Endometrium (tissue), 2 donors: ENCODE results near the gene NIPAL1.

Source experiments
- FAIRE-seq: peaks from 2 replicates; lab custom pipeline; 2012; peaks lifted over from hg19 to GRCh38; lab: Jason Lieb, UNC
- donor health status: control.
- donor health status: control.

NIPAL1 gene

DNA sequence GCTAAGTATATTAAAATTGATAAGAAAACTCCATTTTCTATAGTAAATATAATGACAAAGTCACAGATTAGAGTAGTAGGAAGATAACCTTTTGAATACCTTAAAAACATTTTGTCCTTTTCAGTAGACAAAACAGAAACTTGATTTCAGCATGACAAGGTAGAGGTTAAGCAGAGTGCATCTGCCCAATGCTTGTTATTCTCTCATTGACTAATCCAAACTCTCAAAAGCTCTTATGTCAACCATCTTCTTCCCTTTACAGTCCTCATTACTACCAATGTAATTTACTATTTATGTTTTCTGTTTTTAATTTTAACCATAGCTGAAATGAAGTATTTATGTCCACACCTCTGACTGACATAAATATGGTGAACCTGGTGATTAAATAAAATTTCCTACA lies 11.1 kb downstream of the NIPAL1 start:
- FAIRE-seq = no peak

DNA sequence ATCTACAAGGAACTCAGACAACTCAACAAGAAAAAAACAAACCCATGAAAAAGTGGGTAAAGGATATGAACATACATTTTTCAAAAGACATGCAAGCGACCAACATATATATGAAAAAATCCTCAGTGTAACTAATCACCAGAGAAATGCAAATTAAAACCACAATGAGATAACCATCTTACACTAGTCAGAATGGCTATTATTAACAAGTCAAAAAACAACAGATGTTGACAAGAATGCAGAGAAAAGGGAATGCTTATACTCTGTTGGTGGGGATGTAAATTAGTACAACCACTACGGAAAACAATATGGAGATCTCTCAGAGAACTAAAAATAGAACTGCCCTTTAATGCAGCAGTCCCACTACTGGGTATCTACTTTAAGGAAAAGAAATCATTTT lies 12.1 kb downstream of the NIPAL1 start:
- FAIRE-seq = no peak

DNA sequence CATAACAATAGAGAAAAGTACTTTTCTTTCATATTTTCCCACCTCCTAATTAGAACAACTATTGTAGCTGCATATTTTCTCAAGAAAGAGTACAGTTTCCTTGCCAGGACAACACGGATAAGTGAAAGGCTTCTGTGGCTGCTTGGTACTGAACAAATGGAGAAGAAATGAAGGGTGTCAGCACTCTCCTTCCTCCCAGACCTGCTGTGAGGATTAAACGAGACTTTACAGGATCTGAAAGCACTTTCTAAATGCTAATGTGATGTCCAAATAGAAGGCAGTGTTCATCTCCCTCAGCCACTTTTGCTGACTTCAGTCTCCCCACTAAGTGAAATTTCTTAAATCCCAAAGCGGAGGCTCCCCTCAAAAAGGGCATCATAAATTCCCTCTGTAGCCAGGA lies 13.9 kb downstream of the NIPAL1 start:
- FAIRE-seq = no peak

DNA sequence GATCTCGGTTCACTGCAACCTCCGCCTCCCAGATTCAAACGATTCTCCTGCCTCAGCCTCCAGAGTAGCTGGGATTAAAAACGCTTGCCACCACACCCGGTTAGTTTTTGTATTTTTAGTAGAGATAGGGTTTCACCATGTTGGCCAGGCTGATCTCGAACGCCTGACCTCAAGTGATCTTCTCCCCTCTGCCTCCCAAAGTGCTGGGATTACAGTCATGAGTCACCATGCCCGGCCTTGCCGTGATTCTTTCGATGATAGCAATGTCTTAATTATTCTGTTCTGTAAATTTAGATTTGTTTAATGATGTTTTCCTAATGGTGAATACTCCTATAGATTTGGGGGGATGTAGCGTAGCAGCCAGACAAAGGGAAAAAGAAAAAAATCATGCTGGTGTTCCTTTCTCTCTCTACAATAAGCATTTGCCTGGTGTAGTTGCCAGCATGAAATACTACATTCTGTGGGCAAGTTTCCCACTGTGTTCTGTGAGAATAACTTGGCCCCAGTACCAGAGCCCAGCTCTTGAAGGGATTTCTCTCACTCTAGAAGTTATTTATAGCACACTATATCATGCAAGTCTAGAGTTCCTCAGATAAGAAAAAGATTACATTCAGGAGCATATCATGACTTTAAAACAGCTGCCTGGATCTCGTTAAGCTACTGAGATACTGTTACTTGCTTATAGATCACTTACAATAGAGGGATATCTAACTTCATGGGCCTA lies 15.4 kb downstream of the NIPAL1 start:
- FAIRE-seq = no peak

DNA sequence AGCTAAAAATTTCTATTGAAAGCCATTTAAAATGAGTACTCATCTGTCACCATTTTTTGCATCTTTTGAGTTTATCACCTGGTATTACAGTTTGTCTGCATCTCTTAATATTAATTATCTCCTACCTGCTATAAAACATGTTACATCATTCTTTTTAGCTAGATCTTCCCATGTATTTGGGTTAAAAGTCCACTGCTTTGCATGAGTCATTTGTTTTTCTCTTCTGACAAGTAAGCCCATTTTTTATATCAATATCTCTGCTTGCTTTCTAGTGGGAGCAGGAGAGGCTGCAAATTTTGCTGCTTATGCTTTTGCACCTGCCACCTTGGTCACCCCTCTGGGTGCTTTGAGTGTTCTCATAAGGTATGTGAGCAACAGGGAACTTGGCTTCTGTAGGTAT lies 16.1 kb downstream of the NIPAL1 start:
- FAIRE-seq = no peak

DNA sequence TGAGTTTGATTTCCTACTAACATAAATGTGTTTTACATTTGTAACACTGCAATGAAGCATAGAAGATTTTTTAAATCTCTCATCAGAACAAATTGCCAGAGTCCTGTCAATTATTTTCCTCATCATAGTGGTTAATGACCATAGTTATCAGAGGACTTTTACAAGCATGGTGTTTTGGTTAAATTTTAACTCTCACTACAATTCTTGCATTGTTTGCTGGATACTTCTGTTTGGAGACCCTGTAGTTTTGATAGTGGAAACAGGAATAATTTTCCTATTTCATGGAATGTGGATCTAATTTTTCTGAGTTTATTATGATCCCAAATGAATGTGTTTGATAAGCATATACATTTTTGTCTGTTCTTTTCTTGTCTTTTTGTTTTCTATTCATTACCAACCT lies 16.8 kb downstream of the NIPAL1 start:
- FAIRE-seq = no peak

DNA sequence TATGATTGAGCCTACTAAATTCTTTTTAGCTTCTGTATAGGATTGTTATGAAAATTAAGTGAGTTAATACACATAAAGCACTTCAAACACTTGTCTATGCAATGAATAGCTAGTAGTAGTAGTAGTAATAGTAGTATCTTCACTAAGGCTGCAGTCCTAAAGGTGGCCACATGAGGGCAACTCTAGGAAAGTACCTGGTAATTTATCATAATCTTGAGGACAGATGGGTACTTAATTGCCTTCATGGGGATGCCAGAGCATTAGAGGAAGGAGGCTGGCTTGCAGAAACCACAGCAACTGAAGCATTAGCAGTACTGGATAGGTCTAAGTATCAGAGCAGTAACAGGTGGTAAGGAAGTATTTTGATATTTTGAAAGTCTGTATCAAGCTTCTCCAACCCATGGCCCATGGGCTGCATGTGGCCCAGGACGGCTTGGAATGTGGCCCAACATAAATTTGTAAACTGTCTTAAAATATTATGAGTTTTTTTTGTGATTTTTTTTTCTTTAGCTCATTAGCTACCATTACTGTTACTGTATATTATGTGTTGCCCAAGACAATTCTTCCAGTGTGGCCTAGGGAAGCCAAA lies 17.3 kb downstream of the NIPAL1 start:
- no peak for FAIRE-seq

DNA sequence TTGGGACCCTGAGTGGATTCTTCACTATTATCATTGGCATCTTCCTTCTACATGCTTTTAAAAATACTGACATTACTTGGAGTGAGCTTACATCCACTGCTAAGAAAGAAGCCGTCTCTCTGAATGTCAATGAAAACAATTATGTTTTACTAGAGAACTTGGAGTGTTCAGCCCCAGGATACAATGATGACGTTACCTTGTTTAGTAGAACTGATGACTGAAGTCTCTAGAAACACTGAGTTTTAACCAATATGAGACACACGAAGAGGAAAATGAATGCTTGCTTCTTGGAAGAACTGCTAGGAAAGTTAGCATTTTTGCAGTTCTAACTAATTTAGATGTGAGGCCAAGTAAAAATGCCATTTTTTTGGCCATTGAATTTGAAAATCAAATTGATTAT lies 19.4 kb downstream of the NIPAL1 start:
- FAIRE-seq = no peak

DNA sequence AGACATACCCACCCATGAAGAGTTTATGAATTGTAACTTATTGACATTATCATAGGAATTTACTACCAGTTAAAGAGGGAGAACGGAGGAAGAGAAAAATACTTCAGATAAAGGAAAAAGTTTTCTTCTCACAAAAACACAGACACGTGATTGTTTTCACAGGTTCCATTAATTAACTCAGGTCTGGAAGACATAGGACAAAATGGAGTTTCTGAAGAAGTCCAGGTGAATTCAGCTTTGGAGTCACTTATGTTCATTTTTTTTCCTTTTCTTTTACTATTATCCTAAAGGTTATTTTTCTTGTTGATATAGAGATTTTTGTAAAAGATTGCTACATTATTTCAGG lies 20.5 kb downstream of the NIPAL1 start:
- no peak for FAIRE-seq

DNA sequence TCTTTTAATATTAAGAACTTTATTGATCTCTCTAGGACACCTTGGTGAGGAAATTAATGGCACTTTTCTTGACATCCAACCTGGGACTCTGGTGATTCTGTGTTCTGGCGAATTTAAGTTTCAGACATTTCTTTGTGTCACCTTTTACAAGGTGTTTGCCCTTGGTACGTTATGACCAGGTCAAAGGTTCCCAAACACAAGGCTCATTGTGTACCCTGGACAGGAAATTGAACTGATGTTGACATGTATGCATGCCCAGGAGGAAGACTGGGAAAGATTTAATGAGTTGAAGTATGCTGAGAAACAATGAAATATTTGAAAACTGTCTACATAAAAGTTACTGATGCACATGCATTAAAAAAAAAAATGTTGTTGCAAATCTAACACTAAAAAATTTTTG lies 22.1 kb downstream of the NIPAL1 start:
- FAIRE-seq = no peak

DNA sequence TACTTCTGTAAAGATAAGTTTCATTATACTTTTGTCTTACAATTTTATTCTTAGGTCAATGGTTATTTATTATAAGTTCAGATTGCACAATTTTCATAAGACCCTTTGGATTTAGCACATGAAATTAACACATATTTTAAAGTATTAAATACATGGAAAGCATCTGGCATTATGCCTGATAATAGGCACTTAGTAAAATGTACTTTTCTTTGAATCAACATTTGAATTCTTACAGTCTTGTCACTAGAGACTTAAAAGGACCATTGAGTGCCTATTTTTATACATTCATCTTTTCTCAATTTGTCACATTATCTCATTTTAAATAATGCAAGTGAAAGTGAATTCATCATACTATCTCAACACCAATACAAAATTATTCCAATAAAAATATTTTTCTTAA lies 23.0 kb downstream of the NIPAL1 start:
- FAIRE-seq = peak; percentile 46

DNA sequence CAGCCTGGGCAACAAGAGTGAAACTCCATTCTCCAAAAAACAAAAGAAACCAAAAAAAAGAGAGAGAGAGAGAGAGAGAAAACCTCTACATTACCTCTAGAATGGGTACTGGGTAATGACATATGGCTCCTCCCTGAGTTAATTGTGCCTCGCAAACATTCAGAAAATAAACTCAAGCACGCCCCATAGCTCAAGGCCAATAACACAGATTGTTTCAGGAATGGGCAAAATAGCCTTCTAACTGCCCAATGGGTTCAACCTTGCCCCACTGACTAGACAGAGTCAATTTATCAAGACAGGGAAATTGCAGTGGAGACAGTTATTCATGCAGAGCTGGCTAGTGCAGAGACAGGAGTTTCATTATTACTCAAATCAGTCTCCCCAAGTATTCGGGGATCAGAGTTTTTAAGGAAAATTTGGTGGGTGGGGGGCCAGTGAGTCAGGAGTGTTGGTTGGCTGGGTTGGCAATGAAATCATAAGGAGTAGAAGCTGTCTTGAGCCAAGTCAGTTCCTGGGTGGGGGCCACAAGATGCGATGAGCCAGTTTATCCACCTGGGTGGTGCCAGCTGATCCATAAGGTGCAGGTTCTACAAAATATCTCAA lies 25.1 kb downstream of the NIPAL1 start:
- no peak for FAIRE-seq

DNA sequence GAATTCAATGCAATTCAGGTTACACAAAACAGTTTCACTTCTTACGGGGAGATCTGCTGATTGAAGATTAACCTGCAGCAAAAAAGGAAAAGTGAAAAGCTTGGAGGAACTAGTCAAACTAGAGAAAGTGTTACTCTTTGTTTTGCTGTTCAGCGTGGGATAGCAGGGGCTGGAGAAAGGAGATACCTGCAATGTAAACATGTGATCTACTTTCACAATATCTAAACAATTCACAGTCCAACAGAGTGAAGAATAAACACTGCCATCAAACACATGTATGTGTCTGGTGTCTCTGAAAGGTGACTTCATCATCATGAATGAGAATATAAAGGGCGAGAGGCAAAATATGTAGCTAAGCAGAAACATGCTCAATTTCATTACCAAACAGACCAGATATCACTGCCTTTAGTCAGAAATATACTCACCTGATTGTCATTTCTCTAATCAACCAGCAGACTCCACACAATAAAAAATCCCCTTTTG lies 26.4 kb downstream of the NIPAL1 start:
- FAIRE-seq = no peak

DNA sequence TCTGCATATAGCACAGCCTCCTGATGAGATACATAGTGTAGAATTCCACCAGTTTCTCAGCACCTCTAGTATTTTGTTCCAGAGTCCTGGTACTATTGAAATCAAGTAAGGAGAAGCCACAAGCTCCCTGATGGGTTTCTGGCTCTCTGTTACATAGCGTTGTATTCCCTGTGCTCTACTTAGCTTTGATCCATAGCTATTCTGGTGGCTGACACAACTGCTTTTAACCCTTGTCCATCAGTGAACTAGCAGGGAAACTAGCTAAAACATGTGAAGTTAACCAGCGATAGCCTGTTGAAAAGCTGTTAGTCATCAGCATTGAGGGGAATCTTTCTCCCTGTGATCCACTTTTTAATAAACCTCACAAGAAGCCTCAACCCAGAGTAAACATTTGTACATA lies 26.9 kb downstream of the NIPAL1 start:
- FAIRE-seq = no peak

DNA sequence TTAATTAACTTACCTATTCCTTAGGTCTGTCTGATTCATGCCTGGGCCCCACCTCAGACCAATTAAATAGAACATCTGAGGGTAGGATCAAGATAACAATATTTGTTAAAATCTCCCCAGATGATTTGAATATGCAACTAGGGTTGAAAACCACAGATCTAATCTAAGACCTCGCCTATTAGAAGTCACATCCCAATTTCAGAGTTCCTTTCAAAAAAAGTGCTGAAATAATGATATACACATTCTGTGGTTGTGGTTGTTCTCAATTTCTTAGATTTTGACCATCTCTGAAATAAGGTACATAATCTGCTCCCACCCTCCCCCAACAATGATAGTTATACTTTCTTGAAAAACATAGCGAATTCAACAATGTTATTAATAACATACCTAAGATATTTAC lies 27.7 kb downstream of the NIPAL1 start:
- FAIRE-seq = no peak

DNA sequence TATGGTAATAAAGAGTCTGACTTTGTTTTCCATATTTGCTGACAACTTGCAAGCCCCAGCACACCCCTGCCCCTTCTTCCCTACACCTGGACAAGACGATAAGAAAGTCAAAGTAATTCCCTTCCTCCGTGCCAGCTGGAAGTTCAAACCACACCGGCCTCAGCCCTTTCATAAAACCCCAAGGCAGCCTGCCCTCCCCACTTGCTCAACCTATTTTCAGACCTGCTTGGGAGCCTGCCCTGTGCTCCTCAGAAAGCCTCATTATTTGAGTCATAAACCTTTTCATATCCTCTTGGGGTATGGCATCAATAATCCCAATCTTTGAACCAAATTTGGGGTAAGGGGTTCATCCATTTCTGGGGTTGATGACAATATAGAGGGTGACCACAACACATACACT lies 29.5 kb downstream of the NIPAL1 start:
- no peak for FAIRE-seq

DNA sequence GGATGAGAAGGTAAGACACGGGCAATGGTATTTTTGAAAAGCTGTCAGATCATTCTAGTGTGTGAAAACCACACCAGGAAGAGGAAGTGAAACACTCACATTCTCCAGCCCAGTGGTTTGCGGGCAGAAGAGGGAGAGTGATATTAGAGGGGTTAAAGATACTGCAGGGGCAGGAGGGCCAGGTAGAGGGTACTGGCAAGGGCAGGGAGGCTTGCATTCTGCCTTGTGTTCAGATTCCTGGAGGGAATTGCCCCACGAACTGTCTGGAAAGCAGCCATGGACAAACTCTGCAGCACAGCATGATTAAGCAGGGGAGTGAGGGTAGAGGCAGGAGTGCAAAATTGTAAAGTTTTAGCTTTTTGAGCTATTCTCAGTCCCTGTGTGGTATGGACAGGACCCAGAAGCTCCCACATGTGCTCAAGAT lies 30.9 kb downstream of the NIPAL1 start:
- FAIRE-seq = no peak

DNA sequence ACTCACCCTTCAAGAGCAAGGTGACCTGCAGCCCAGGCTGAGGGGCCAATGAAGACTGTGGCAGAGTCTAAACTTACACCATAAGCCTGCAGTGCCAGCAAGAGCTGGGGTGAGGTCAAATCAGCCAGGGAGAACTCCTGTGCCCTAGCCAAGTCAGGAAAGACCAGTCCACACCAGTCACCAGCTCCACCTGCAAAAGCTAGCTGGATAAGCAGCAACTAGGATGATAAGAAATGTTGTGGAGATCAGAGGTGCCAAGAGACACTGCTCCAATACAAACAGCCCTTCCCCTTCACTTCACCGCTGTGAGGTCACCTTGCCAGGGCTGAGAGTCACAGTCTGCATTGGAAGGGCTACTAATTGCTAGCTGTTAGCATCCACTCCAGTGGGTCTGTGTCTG lies 31.3 kb downstream of the NIPAL1 start:
- no peak for FAIRE-seq

DNA sequence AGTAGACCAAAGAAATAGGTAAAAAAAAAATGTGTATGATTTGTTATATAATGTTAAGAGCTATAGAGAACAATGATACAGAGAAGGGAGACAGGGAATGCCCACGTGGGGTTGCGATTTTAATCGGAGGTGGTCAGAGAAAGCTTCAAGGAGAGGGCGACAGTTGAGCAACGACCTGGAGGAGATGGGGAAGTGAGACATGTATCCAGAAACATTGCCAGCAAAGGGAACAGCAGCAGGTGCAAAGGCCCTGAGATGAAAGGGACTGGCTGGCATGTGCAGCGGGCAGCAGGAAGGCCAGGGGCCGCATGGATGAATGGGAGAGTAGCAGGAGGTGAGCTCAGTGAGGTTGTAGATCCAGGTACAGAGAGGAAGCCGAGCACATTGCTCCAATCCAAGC lies 32.9 kb downstream of the NIPAL1 start:
- no peak for FAIRE-seq

DNA sequence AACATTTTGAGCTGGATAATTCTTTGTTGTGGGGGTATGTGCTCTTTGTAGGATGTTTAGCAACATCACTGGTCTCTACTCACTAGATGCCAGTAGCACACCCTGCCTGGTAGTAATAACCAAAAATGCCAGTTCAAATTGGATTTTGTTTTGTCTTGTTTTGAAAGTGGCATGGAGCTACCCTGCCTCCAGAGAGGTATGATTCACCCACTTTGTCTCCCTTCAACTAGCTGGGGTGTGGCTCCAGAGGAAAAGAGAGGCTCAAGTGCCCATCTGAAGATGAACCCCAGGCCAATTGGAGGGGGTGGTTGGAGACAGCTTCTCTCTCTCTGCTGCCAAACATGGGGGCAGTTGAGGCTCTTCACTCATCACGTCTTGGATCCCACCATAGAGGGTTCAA lies 34.5 kb downstream of the NIPAL1 start:
- FAIRE-seq = no peak

DNA sequence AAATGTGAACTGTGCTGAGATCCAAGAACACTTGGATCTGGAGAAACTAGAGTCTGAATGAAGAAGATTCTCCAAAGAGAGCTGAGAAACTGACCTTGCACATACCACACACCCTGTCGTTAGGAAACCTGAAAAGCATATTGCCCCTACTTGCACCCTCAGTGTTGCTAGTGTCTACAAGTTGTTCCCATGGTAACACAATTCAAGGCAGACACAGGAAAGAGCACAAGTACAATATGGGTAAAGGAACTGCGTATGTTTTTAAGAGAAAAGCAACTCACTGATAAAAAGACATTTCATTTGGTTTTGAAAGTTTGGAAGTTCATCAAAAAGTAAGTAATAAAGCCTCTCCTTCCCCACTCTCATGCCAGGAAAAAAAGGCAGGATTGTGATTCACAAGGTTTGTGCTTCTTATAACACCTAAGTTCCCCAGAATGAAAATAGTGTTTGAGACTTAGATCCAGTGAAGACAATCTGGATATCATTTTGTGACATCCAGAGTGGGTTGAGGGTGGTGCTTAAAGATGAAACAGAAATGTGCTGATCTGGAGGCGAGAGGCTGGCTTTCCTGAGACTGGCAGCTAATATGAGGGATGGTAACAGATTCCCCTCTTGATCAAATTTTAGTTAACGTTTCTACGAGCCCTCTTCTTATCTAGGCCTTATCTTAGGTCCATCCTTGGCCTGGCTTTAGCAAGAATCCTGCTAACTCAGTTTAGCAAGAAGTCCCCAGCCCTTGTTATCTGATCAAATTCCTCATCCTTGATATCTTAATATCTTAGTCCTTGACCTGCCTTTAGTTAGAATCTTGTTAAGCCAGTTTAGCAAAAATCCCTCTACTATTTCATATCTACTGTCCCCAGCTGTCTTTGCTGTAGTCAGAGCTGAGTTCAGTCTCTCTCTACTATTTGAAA lies 42.3 kb downstream of the NIPAL1 start:
- FAIRE-seq = no peak

DNA sequence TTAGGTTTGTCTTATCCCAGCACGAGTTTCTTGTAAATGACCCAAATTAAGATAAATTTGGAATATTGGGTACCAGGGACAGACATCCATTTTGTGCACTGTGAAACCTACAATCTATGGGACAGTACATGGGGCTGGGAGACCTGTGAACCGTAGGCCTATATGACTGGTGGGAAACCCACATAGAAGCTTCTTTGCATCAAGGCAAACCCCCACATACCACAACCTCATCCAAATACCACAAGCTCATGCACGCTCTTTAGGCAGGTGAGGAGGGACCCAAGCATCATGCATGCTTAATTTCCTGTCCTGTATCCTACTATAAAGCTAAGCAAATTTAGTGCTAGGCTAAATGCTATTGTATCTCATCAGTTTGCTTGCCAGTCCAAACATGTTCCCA lies 47.8 kb downstream of the NIPAL1 start:
- no peak for FAIRE-seq

DNA sequence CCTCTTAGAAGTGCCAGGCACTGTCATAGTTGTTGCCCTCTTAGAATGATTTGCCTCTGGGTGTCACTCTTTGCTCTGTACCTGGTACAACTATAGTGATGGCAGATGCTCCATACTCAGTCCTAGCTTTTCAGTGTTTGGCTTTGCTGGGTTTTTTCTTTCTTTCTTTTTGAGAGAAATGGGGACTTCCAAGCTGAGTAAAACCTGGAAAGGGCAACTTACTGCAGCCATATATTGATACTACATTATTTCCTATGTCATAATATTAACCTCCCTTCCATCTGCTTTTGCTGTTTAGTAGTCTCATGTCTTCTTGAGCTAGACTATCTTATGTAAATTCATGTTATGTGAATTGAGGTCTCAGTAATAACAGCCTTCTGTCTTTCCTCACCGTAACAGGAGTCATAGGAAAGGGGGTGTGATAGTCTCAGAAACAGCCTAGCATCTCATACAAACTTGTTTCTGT lies 49.0 kb downstream of the NIPAL1 start:
- FAIRE-seq = no peak
